ENCODE data around the gene GRIA4.
A peak's percentile ranks its signal among the peaks of the same experiment; 100 is the strongest.

The GRIA4 gene

GRCh38 chr11:105609832-105610781 is at the start of gene GRIA4:
GRIA4 (plus strand) TSS chr11:105610073; CDS start chr11:105610998, 925 bp downstream.
- DNase-seq, result peak; percentile 64

DNA sequence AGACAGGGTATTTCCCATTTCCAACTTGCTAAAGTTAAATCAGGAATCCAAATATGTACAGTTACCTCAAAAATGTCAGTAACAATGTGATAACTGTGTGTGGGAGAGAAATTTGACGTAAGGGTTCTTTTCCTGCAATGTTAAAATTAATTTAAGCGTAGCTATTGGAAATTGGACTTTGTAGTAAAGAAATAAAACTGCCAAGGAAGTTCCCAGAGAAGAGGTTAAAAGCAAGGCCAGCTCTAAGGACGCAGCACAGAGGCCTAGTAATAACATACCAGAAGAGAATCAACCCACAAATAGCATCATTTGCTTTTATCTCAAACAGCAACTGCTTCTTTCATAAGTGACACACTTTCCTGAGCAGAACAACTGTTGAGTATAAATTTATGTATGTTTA is 36.8 kb upstream of the GRIA4 start:
- DNase-seq, result no peak

DNA sequence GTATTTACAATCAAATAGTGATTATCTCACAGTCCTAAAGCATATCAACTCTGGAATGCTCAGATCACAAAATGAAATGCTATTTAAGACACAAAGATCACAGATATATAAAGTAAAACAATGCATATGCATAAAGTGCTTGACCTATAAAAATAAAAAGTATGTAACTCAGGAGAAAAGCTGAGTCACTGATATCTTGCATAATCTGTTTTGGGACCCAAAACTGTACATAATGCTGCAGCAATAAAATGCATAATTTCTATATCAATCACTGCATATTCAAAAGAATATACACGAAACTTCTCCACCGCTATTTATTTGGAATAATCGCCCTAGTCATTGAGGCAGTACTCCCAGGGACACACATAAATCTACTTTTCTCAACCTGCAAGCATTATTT is 34.9 kb upstream of the GRIA4 start:
- DNase-seq, result no peak

- DNase-seq, result peak; percentile 1
These were observed 32.2 kb upstream of the GRIA4 start for GRCh38 chr11:105577641-105578040.

DNA sequence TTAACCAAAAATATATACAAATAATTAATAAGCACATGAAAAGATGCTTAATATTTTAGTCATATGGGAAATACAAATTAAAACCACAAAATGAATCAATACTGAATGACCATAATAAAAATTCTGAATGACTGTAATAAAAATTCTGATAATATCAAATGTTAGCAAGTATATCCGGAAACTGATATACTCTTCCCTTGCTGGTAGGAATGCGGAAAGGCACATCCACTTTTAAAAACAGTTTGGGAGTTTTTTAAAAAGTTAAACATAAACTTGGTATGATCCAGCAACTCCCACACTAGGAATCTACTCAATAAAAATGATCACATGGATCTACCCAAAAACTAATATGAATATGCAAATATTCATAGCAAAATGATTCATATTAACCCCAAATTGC is 30.8 kb upstream of the GRIA4 start:
- DNase-seq, result no peak

DNA sequence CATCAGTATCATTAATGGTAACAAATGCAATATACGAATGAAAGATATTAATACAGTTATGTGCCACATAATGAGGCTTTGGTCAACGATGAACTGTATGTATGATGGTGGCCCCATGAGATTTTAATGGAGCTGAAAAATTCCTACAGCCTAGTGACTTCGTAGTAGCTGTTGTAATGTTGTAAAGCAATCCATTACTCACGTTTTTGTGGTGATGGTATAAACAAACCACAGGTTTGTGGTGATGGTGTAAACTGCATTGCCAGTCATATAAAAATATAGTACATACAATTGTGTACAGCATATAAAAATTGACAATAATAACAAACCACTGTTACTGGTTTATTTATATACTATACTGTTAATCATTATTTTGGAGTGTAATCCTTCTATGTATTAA is 27.4 kb upstream of the GRIA4 start:
- peak; percentile 13 for DNase-seq

DNA sequence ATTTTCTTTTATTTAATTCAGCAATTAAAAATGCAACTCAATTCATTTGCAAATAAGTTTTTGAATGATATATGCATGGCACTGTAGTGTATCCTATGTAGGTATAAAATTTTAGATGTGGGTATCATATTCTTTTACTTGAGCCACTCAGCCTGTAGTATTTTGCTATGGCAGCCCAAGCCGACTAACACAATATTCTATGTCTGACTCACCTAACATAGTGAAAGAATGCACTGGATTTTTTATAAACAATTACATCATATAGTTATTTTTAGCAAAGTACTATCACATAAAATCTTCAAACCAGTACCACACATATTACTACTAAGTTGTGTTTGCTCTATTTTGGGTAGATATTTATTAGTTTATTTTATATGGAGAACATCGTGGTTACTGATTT is 21.9 kb upstream of the GRIA4 start:
- DNase-seq, result peak; percentile 66

DNA sequence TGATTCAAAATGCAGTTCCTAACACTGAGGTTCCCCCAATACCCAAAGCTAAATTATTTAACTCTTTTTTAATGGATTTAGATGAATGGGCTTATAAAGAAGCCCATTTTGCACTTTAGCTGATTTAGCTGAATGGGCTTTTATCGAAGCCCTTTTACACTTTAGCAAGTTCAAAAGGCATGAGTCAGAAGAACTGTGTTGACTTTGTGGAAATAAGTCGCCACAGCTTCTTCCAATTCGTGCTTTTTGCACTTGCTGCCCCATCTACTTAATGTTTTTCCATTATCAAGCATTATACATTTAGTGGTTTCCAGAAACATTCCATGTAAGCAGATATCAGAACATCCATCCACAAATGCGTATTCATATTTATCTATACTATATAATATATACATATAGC is 20.5 kb upstream of the GRIA4 start:
- no peak for DNase-seq

DNA sequence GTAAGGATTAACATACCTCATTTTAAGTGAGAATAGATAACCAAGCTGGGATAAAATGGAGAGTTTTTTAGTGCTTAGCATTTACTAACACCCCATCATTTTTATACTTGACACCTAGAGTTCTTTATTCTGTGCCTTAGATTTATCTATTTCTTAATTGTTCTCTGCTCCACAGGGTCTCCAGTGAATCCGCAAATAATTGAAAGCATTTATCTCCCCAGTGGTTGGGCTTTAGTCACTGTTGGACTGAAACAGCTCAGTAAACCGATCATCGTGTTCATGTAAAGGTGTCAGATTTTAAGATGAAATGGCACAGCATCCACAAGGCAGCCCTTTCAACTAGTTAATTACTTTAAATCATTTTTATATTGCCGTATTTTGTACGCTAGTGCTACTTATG is 17.8 kb upstream of the GRIA4 start:
- DNase-seq, result no peak

- no peak for DNase-seq
These were observed 11.5 kb upstream of the GRIA4 start for GRCh38 chr11:105598371-105598770.

DNA sequence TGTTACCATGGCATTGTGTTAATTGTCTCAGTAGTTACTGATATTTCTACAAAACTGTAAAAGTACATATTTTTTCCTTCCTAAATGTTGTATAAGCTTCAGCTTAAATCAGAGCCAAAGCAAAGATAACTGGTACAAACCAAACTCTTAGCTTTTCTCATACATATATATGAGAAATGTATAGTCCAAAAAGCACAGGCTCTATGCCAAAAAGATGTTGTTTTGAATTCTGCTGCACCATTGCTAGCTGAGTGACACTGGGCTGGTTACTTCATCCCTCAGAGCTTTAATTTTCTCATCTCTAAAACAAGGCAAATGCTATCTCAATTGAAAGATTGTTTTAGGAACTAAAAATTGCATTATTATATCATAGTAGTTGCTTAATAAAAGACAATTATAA is 6.7 kb upstream of the GRIA4 start:
- no peak for DNase-seq

GRCh38 chr11:105609341-105609781 is 512 bp upstream of the GRIA4 start:
- peak; percentile 16 for DNase-seq

- no peak for DNase-seq
These were observed 1.1 kb downstream of the GRIA4 start for GRCh38 chr11:105610871-105611571.

DNA sequence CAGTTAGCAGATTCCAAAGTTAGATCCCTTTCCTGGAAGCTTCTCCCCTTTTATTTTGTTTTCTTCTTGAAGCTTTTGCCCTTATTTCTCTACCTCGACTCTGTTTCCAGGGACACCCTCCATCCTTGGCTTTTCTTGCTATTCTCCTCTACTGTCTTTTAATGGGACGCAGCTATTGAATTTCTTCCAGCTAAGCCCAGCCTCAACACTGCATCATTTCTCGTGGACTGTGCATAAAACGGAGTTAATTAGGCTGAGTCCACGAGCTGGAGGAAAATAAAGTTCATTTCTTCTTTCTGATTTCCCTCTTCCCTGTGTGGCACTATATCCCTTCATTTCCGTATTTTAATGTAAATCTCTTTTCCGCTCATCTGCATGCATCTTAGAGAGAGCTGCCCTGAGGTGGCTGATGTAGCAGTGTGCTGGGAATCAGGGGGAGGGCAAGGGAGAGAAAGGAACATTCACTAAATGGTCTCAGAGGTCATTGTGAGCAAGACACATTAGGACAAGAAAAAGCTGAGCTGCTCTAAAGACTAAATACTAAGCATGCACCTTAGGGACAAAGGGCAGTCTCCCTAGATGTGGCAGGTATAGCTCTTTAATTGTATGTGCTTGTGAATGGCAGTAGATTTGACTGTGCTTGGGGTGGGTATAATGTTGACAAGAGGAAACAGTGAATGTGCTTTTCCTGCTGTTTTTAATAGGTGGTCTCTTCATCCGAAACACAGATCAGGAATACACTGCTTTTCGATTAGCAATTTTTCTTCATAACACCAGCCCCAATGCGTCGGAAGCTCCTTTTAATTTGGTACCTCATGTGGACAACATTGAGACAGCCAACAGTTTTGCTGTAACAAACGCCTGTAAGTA is 1.9 kb downstream of the GRIA4 start:
- DNase-seq, result no peak

DNA sequence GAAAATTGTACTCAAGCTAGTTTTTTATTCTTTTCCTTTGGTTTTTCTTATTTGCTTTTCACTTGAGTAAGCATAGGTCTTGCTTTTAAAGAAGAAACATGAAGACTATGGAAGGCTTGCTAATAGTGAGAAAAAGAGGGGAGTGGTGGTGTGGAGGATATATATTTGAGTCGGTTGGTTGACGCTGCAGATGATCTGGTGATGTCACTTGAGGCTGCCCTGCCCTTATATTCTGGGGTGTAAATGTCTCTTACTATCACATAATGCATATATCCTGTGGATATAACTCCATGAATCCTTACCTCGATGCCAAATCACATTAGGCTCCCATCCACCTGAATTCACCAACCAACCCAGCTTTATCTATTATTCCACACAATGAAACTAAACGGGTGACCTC is 2.9 kb downstream of the GRIA4 start:
- no peak for DNase-seq

- DNase-seq, result no peak
These were observed 3.3 kb downstream of the GRIA4 start for GRCh38 chr11:105613183-105613582.

- DNase-seq, result no peak
These were observed 8.6 kb downstream of the GRIA4 start for GRCh38 chr11:105618343-105618955.

GRCh38 chr11:105619556-105619955 is 9.7 kb downstream of the GRIA4 start:
- DNase-seq, result no peak

GRCh38 chr11:105622016-105622415 is 12.1 kb downstream of the GRIA4 start:
- peak; percentile 13 for DNase-seq

DNA sequence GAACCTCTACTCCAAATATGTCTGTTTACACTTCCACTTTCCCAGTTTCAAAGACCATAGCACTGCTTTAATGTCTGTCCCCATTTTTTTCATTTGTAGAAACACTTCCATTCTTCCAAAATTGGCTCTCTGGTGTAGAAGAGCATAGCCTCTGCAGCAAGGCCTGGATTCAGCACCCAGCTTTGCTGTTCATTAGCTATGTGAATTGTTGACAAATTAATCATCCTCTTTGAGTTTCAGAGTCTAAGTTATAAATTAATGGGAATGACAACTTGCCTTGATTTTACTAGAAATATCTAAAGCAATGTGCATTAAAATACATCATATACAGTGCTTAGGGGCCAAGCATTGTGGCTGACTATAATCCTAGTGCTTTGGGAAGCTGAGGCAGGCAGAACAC is 22.4 kb downstream of the GRIA4 start:
- no peak for DNase-seq

DNA sequence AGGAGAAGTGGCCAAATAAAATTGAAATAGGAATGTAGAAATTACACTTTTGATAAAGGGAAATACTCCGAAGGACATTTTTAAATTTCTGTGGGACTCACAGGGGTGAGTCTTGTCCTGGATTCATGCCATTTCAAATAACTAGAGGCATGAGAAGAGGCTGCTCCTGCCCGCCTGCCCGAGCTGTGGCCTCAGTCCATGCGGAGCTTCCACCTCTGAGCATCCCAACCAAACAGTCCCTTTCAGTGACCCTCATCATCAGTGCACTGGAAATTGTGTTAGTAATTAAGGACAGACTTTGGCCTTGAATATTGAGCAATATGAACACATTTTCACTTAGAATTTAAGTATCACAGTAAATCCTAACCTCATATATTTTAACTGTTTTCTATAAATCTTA is 25.6 kb downstream of the GRIA4 start:
- no peak for DNase-seq

DNA sequence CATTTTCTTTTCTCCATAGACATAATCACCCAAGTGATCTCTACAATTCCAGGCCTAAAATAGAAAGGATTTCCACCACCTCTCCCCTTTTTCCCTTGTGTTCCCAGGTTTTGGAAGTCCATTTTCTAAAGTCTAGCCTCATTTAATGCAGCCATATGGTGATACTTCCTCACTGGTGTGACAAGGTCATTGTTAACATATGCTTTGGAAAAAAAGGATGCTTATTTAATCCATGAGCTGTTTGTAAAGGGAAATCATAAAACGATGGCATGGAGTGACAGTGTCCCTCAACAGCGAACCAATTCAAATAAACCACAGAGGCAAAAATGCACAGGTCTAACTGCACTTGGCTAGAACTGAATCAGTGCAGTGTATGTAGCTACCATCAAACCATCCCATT is 26.6 kb downstream of the GRIA4 start:
- DNase-seq, result no peak

- no peak for DNase-seq
These were observed 29.7 kb downstream of the GRIA4 start for GRCh38 chr11:105639527-105639926.
